Calu3 (cell line): ENCODE data around the gene GNA12. TPM values are rescaled to one million over a fixed set of nuclear protein-coding genes. Genes with fewer than 3 reads are reported as not detected.

Experiments
- BruUV-seq: library from RNA; stranded (reverse); fragments of 400-500 nt; replicated peaks from 2 replicates; lab custom pipeline; 2021; lab: Mats Ljungman, UMichigan
- CTCF ChIA-PET: fragments of 300-600 bp; sonication (Branson Sonifier 250); formaldehyde crosslinking; loops from one replicate; lab custom pipeline; 2022; ENCODE audit warnings: antibody characterized with exemption; lab: Charles Lee
- DNase-seq: peaks from one replicate; pipeline ENCODE4 v3.0.0; 2022
- H3K27ac Mint-ChIP-seq: one replicate; pipeline ENCODE4 v1.8.0; 2022; ENCODE audit warnings: mixed read lengths; ENCODE audit not compliant: unreplicated experiment
- H3K27me3 Mint-ChIP-seq: one replicate; pipeline ENCODE4 v1.8.0; 2022; ENCODE audit warnings: mixed read lengths; ENCODE audit not compliant: unreplicated experiment
- H3K36me3 Mint-ChIP-seq: one replicate; pipeline ENCODE4 v1.8.0; 2022; ENCODE audit warnings: mild to moderate bottlenecking, moderate library complexity, mixed read lengths; ENCODE audit not compliant: insufficient read depth, unreplicated experiment
- H3K4me1 Mint-ChIP-seq: one replicate; pipeline ENCODE4 v1.8.0; 2022; ENCODE audit warnings: mild to moderate bottlenecking, low read depth, mixed read lengths; ENCODE audit not compliant: unreplicated experiment
- H3K4me3 Mint-ChIP-seq: one replicate; pipeline ENCODE4 v1.8.0; 2022; ENCODE audit warnings: mild to moderate bottlenecking, low read depth, moderate library complexity, mixed read lengths; ENCODE audit not compliant: unreplicated experiment
- H3K9me3 Mint-ChIP-seq: one replicate; pipeline ENCODE4 v1.8.0; 2022; ENCODE audit warnings: low read depth, mixed read lengths; ENCODE audit not compliant: unreplicated experiment
- intact Hi-C: fragments of 100-400 bp; cut with micrococcal nuclease; formaldehyde crosslinking; loops from one replicate; pipeline ENCODE4 v1.10.0; 2022; ENCODE audit not compliant: unreplicated experiment
- total RNA-seq: library from RNA; stranded (reverse); gene quantifications from 2 replicates; pipeline ENCODE4 v1.2.3, GENCODE V29; 2022
- TF ChIP-seq, protein P1 (sequence below): fragments of 200-600 bp; IDR thresholded peaks from one replicate; pipeline ENCODE4 v1.8.0; 2022; ENCODE audit warnings: antibody characterized with exemption; ENCODE audit not compliant: unreplicated experiment

GNA12 gene
- total RNA-seq, 1 experiment from 2014 or later, result 78.3 TPM

DNA sequence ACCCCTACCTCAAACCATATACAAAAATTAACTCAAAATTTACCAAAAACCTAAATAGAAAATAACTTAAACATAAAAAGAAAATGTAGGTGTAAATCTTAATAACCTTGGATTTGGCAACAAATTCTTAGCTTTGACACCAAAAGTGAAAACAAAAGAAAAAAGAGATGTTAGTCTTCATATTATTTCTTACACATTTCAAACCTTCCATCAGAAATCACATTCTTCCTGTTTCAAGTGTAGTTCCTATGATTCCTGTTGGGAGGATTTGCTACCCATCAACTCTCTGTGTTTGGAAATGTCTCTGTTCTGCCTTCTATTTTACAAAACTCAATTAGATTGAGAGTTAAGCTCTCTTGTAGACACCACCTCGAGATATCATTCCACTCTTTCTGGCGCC, 62.0 kb downstream of the GNA12 start:
- BruUV-seq, result no TSS peak
- CTCF ChIA-PET, result interaction anchor here (0.7 to 1.1 kb wide), 2 partner anchors 33 to 38 kb away, joined by 3 read pairs; no protein-coding TSS in a partner anchor

DNA sequence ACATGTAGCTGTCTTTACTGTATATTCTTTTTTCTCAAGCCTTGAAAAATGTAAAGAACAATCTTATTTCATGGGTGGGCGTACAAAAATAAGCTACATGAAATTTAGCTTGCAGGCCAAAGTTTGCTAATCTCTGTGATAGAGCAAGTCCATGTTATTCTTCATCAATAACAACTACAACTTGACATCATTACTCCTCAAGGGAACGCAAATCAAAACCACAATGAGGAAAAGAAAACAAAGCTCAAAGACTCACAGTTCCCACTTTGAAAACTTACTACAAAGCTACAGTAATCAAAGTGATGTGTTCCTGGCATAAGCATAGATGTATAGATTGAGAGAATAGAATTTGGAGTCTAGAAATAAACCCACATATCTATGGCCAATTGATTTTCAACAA, 62.5 kb downstream of the GNA12 start:
- TF ChIP-seq, protein P1, sequence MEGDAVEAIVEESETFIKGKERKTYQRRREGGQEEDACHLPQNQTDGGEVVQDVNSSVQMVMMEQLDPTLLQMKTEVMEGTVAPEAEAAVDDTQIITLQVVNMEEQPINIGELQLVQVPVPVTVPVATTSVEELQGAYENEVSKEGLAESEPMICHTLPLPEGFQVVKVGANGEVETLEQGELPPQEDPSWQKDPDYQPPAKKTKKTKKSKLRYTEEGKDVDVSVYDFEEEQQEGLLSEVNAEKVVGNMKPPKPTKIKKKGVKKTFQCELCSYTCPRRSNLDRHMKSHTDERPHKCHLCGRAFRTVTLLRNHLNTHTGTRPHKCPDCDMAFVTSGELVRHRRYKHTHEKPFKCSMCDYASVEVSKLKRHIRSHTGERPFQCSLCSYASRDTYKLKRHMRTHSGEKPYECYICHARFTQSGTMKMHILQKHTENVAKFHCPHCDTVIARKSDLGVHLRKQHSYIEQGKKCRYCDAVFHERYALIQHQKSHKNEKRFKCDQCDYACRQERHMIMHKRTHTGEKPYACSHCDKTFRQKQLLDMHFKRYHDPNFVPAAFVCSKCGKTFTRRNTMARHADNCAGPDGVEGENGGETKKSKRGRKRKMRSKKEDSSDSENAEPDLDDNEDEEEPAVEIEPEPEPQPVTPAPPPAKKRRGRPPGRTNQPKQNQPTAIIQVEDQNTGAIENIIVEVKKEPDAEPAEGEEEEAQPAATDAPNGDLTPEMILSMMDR, result no peak
- no peaks in the 10 kb centered on the region for H3K27me3 Mint-ChIP-seq
- H3K36me3 Mint-ChIP-seq, result no peaks in the 10 kb centered on the region
- DNase-seq, result no peak
- CTCF ChIA-PET, result interaction anchor here (1.1 kb wide), 1 partner anchor 39 kb away, joined by 3 read pairs; no protein-coding TSS in a partner anchor
- H3K4me3 Mint-ChIP-seq, result no peak overlapping the region
- H3K27ac Mint-ChIP-seq, result no peak overlapping the region
- no TSS peak for BruUV-seq
- H3K4me1 Mint-ChIP-seq, result no peaks in the 10 kb centered on the region
- intact Hi-C loops, result no loop called here
- no peaks in the 10 kb centered on the region for H3K9me3 Mint-ChIP-seq

More for the DNA sequence above, 62.0 kb downstream of the GNA12 start:
- no peaks in the 10 kb centered on the region for H3K9me3 Mint-ChIP-seq
- H3K27me3 Mint-ChIP-seq, result no peaks in the 10 kb centered on the region
- DNase-seq, result no peak
- no peaks in the 10 kb centered on the region for H3K4me1 Mint-ChIP-seq
- intact Hi-C loops, result no loop called here
- H3K36me3 Mint-ChIP-seq, result peaks cover 1% of the 10 kb centered on the region
- no peak overlapping the region for H3K27ac Mint-ChIP-seq
- H3K4me3 Mint-ChIP-seq, result no peak overlapping the region
- TF ChIP-seq, protein P1, result no peak

DNA sequence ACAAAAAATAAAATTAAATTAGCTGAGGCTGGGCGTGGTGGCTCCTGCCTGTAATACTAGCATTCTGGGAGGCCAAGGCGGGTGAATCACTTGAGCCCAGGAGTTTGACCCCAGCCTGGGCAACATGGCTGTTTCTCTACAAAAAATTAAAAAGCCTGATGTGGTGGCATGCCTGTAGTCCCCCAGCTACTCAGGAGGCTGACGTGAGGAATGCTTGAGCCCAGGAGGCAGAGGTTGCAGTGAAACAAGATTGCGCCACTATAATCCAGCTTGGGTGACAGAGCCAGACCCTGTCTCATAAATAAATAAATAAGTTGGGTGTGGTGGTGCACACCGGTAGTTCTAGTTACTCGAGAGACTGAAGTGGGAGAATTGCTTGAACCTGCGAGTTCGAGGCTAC, 65.1 kb downstream of the GNA12 start:
- Mint-ChIP-seq H3K27me3 (no peaks in the 10 kb centered on the region), H3K9me3 (no peaks in the 10 kb centered on the region), H3K4me3 (no peak overlapping the region), H3K4me1 (peaks cover 15% of the 10 kb centered on the region), H3K27ac (no peak overlapping the region), H3K36me3 (no peaks in the 10 kb centered on the region)
- no peak for DNase-seq
- intact Hi-C loops, result no loop called here
- CTCF ChIA-PET, result interaction anchor here (1.2 kb wide), 1 partner anchor 26 kb away, joined by 3 read pairs; no protein-coding TSS in a partner anchor
- BruUV-seq, result no TSS peak
- TF ChIP-seq, protein P1, result no peak

DNA sequence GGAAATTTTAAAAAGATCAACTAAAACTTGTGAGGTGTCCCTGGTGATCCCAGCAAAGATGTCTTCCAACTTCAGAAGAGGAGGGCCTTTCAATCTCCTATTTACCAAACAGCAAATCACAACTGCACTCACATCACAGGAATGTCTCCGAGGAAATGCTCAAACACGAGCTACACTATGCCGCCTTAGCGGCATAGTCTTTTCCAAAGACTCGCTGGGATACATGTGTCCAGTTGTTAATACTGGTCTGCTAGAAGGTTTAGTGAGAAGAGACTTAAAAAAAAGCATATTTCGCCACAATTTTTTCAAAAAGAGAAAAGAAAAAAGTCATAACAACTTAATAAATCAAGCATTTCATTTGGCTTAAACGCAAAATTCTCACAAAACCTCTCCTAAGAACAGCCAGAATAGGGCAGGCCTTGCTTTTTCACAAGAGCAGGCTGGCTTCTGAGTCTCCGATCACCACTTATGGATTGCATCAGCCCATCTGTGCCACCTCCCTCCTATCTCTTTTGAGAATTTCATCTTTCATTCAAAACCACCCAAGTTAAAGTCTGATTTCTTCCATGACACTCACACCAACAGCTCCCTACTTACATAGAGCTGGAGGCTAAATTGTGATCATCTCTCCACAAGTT, 66.1 kb downstream of the GNA12 start:
- Mint-ChIP-seq H3K4me3 (no peak overlapping the region), H3K9me3 (no peaks in the 10 kb centered on the region), H3K4me1 (peaks cover 25% of the 10 kb centered on the region), H3K36me3 (no peaks in the 10 kb centered on the region), H3K27ac (no peak overlapping the region), H3K27me3 (no peaks in the 10 kb centered on the region)
- intact Hi-C loops, result no loop called here
- TF ChIP-seq, protein P1, result no peak
- no TSS peak for BruUV-seq
- CTCF ChIA-PET, result interaction anchor here (1.2 to 1.4 kb wide), 2 partner anchors 20 to 27 kb away, joined by 3 read pairs; no protein-coding TSS in a partner anchor
- no peak for DNase-seq
